Parietal lobe (tissue), 2 donors: ENCODE results near the gene NDUFS1. TPM values are rescaled to one million over a fixed set of nuclear protein-coding genes. Genes with fewer than 3 reads are reported as not detected.

Source experiments
- small RNA-seq: library from RNA; depleted of rRNA; stranded (forward); fragments of <200 nt; gene quantifications from one replicate; pipeline ENCODE3, GENCODE V24; 2014; ENCODE audit warnings: low replicate concordance
- total RNA-seq: library from RNA; depleted of rRNA; stranded (reverse); fragments of >200 nt; gene quantifications from one replicate; pipeline ENCODE4 v1.2.3, GENCODE V29; 2014

NDUFS1 gene
- 97.7 TPM for total RNA-seq

GRCh38 chr2:206159346-206160124, at the start of gene NDUFS1, which contains the start of gene EEF1B2:
TSS of gene NDUFS1 (minus strand) at chr2:206159444. CDS start at chr2:206153678, 5,766 bp downstream.
TSS of gene EEF1B2 (plus strand) at chr2:206159895. CDS start at chr2:206159980, 85 bp downstream.

GRCh38 chr2:206085742-206086445, 73.3 kb downstream of the NDUFS1 start, which contains the start of gene INO80D:
TSS of gene INO80D (minus strand) at chr2:206086174. CDS start at chr2:206063016, 23,158 bp downstream.

Small RNA genes lying within 50 kb of the gene (small RNA-seq; reads per million reads assigned to genes)
- not detected for gene RF00134
- not detected for gene RF02271
- gene SNORA41: not detected
- gene SNORD51: 0.80 reads per million, percentile 63 among the genes with 10 or more reads in this experiment

Other genes with a start within 250 kb of the NDUFS1 start
- 40.7 TPM for gene INO80D, start 73.3 kb downstream of the NDUFS1 start, total RNA-seq
- 376 TPM for gene EEF1B2, start 451 bp upstream of the NDUFS1 start, total RNA-seq
- 34.4 TPM for gene ZDBF2, start 115.2 kb upstream of the NDUFS1 start, total RNA-seq